ENCODE results near the gene VAV1. TPM values are rescaled to one million over a fixed set of nuclear protein-coding genes. Genes with fewer than 3 reads are reported as not detected.

The VAV1 gene
- total and polyA plus RNA-seq, 10 of the 15 experiments (the other 5 are each of a cell fraction or from before 2014, with no cell fraction given): 1.6 to 76.8 (median 40.7) TPM

- intact Hi-C loops (cut with micrococcal nuclease; ENCODE audit: unreplicated experiment): no loop called here
- no peak overlapping the region for H3K4me3 ChIP-seq
- H3K4me2 ChIP-seq (ENCODE audit: control insufficient read depth, insufficient read depth): no peak overlapping the region
- in situ Hi-C loops (cut with MboI): no loop called here
- ATAC-seq: no peak
- H3K36me3 ChIP-seq (ENCODE audit: control insufficient read depth in 2 of 2, insufficient read depth in 2 of 2, low read length in 1 of 2): peaks cover 14 to 19% of the 10 kb centered on the region in 2 experiments
- no peaks in the 10 kb centered on the region for H3K9me3 ChIP-seq (replicated peaks; ENCODE audit: control insufficient read depth, insufficient read depth, low read length)
- ChIA-PET CTCF (no interaction called here), RAD21 (ENCODE audit: unreplicated experiment) (no interaction called here), POLR2A (no interaction called here), SMC1A (ENCODE audit: uncharacterized antibody, unreplicated experiment) (no interaction called here)
- no peak overlapping the region for H3K27ac ChIP-seq (ENCODE audit: control insufficient read depth, insufficient read depth)
- H4K20me1 ChIP-seq (ENCODE audit: control insufficient read depth, insufficient read depth): no peaks in the 10 kb centered on the region
- H3K9ac ChIP-seq (ENCODE audit: control insufficient read depth, insufficient read depth, low read length): no peak overlapping the region
- H2AFZ ChIP-seq (ENCODE audit: control insufficient read depth, low read depth, low read length): no peak overlapping the region
- H3K27me3 ChIP-seq (replicated peaks in 1 of 2; ENCODE audit: control insufficient read depth in 2 of 2, insufficient read depth in 2 of 2, low read length in 1 of 2): no peaks in the 10 kb centered on the region
- no TSS peak for BruUV-seq (replicated peaks)
- H3K4me1 ChIP-seq (ENCODE audit: control insufficient read depth, insufficient read depth, low read length): peaks cover 5% of the 10 kb centered on the region; the same call in 1 of the 2 replicates
- TF ChIP-seq HSF1 (IDR thresholded peaks at IDR 0.05; ENCODE audit: low read depth, low read length): no peak
- TF ChIP-seq HCFC1 (IDR thresholded peaks at IDR 0.05; ENCODE audit: low read length): no peak
- no peak for TF ChIP-seq BRCA1 (IDR thresholded peaks at IDR 0.05; ENCODE audit: low read depth, low read length)
- TF ChIP-seq, protein P1, sequence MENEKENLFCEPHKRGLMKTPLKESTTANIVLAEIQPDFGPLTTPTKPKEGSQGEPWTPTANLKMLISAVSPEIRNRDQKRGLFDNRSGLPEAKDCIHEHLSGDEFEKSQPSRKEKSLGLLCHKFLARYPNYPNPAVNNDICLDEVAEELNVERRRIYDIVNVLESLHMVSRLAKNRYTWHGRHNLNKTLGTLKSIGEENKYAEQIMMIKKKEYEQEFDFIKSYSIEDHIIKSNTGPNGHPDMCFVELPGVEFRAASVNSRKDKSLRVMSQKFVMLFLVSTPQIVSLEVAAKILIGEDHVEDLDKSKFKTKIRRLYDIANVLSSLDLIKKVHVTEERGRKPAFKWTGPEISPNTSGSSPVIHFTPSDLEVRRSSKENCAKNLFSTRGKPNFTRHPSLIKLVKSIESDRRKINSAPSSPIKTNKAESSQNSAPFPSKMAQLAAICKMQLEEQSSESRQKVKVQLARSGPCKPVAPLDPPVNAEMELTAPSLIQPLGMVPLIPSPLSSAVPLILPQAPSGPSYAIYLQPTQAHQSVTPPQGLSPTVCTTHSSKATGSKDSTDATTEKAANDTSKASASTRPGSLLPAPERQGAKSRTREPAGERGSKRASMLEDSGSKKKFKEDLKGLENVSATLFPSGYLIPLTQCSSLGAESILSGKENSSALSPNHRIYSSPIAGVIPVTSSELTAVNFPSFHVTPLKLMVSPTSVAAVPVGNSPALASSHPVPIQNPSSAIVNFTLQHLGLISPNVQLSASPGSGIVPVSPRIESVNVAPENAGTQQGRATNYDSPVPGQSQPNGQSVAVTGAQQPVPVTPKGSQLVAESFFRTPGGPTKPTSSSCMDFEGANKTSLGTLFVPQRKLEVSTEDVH (IDR thresholded peaks at IDR 0.05; ENCODE audit: low read depth, partially characterized antibody): no peak
- TF ChIP-seq KLF5 (IDR thresholded peaks at IDR 0.05; ENCODE audit: partially characterized antibody): no peak
- no peak for TF ChIP-seq BCL3 (IDR thresholded peaks at IDR 0.05; ENCODE audit: borderline replicate concordance, insufficient read depth, low read depth, low read length, poor library complexity, severe bottlenecking)
- TF ChIP-seq FOXK2 (IDR thresholded peaks at IDR 0.05): no peak
- TF ChIP-seq CBX3 (IDR thresholded peaks at IDR 0.05; ENCODE audit: borderline replicate concordance, low read depth): no peak
- TF ChIP-seq ZBED1 (IDR thresholded peaks at IDR 0.05; ENCODE audit: borderline replicate concordance): no peak
- TF ChIP-seq POU2F2 (IDR thresholded peaks at IDR 0.05; ENCODE audit: borderline replicate concordance, low read depth, low read length): no peak
- TF ChIP-seq SMC3 (IDR thresholded peaks at IDR 0.05; ENCODE audit: borderline replicate concordance, low read length): no peak
- TF ChIP-seq RELB (IDR thresholded peaks at IDR 0.05; ENCODE audit: low read depth): no peak
- no peak for FAIRE-seq
- H3K79me2 ChIP-seq (ENCODE audit: control insufficient read depth, insufficient read depth, low read length): peaks cover 8% of the 10 kb centered on the region
- no peak for DNase-seq (ENCODE audit: low read depth, low spot score)
- WGBS (ENCODE audit: insufficient coverage, insufficient replicate concordance, low lambda C conversion rate, missing lambda C conversion rate): 98% methylated on average over 9 of the region's 24 CpGs
Observed at GRCh38 chr19:6745965-6746364, 26.5 kb upstream of the VAV1 start.

Measured in GM12878 (cell line).